Anterior cingulate cortex (tissue), 58 donors: ENCODE measurements around the gene GRAMD4.
A peak's percentile ranks its signal among the peaks of the same experiment; 100 is the strongest.
"Not testable (repeated sequence)": the region's sequence is repeated elsewhere in the genome, so short reads cannot be mapped to it uniquely, and the experiment has no call there.

Source experiments
- DNase-seq, 58 donors: peaks; one replicate each; lab custom pipeline; 2025; lab: John Stamatoyannopoulos, UW

The GRAMD4 gene

DNA sequence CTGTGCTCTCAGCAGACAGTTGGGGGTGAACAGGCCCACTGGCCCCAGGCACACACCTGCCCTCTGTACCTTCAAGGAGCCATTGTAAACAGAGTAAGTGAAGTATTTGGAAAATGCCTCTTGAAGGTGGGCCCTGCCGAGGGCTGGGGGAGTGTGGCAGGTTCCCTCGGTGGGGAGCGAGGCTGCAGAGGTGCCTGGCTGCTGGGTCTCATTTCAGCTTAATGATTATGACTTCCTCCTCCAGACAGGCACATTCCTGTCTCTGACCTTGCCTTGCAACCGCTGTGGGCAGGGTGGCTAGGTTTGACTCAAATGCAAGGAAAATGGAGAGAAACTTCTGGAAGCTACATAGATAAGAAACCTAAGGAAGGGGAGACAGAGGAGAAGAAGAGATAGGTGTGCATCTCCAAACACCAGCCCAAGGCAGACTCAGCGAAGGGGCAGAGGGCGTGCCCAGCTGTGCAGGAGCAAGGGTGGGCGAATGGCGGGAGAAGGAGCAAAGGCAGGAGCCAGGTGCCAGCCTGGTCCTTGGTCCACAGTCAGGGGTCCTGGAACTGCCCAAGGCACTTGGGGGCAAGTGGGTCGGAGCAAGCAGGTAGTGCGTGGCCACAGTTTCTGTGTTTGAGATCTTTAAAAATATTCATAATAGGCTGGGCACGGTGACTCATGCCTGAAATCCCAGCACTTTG is 14.0 kb downstream of the GRAMD4 start:
- no peak for DNase-seq

GRCh38 chr22:46634973-46635685 is 14.9 kb downstream of the GRAMD4 start:
- not testable (repeated sequence) for DNase-seq

DNA sequence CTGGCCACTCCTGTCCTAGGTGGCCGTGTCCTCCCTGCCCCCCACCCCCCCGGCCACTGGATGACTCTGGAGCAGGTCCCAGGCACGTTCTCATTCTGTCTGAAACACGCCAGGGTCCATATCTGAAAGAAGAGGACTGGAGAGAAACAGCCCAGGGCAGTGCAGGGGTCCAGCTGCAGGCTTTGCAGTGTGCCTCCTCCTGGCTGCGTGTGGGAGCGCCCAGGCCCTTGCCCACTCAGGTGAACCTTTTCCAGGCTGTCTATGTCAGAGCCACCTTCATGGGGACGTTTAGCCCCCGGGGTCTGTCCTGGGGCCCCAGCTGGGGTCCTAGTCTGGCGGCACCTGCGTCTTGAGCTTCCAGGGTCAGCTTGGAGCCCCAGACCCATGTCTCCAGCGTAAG is 15.6 kb downstream of the GRAMD4 start:
- no peak for DNase-seq

DNA sequence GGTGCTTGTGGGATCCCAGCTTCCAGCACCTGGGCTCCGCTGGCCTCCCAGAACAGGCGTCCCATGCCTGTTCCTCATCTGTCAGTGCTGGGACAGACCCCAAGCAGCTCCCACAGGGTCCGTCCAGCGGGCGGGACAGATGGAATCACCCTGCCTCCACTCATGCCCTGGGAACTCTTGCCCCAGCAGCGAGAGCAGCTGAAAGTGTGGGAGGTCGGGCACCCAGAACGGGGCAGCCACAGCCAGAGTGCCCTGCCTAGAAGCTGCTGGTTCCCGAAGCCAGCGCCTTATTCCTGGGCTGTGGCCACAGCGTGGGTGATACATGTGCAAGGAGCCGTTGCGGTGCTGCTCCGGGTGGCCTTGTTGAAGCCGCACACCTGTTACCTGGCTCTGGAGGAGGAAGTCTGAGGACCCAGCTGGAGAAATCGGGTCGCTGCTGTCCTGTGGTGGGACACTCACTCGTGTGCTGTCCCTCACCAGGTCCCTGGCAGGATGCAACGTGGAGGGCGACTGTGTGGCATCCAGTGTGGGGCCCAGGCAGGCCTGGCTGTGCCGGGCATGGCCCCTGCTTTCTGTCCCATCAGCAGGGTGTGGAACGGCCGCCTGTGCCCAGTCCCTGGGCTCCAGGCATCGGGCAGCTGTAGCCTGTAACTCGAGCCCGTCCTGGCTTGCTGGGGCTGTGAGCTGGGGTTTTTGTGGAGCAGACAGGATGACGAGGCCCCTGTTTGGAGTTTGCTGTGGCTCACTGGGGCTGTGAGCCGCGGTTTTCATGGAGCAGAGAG is 16.2 kb downstream of the GRAMD4 start:
- DNase-seq = no peak

GRCh38 chr22:46637711-46638600 is 17.8 kb downstream of the GRAMD4 start:
- DNase-seq = peak in 20 of 58 donors; percentile 13 to 77 (median 34)

DNA sequence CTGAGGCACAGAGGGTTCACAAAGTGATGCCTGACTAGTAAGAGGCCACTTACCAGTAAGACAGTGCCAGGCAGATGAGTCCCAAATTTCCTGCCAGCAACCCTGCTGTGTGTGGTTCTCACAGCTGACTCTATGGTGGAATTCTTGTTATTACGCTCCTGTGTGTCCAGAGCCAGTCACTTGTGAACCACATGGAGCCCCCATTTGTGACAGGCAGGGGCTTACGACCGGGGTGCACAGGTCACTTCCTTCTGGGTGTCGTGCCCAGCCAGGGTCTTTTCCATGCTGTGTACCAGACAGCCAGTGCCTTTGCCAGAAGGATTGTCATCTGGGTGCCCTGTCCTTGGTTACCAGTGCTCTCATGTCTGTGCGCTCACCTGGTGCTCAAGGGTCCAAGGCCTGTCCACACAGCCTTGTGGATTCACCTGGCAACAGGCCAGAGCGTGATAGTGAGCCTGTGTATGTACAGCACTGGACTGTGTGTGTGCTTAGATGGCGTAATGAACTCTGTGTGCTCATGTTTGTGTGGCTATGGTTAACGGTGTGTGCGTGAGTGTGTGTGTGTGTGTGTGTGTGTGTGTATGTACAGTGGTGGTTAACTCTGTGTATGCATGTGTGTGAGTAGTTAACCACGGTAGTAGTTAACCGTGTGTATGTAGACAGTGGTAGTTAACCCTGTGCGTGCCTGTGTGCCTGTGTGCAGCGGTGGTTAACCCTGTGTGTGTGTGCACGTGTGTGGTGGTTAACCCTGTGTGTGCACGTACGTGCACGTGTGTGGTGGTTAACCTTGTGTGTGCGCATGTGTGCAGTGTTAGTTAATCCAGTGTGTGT is 18.6 kb downstream of the GRAMD4 start:
- peak in 2 of 58 donors; percentile 33 to 42 for DNase-seq

- DNase-seq = no peak
These were observed 19.7 kb downstream of the GRAMD4 start for GRCh38 chr22:46639843-46640242.

DNA sequence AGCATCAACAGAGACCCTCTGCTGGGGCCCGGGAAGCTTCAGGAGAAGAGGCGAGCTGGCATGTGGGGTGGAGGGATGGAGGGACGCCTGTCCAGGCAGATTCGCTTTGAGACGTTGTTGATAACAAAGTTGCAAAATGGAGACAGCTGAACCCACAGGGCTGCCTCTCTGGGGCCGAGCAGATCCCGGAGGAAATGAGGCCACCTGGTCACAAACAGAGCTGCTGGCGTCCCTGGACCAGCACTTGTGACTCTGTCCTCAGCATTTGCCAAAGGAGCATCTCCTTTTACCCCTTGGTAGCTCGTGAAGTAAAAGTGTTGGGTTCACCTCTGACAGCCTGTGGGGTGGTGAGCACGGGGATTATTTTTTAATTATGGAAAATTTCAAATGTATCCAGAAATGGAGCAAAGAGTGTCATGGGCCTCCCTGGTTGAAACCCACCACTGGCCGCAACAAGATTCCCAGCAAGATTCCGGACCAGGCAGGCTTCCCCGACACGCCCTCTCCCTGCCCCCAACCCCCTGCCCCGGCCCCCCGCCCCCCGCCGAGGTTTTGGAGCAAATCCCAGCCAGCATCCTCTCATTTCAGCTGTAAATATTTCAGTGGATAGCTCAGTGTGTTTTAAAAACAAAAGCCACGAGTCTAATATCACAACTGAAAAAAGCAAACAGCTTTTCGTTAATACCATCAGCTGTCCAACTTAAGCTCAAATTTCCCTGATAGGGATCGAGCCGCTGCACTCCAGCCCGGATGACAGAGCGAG is 20.3 kb downstream of the GRAMD4 start:
- DNase-seq = no peak

GRCh38 chr22:46641811-46642266 is 21.7 kb downstream of the GRAMD4 start:
- no peak for DNase-seq

DNA sequence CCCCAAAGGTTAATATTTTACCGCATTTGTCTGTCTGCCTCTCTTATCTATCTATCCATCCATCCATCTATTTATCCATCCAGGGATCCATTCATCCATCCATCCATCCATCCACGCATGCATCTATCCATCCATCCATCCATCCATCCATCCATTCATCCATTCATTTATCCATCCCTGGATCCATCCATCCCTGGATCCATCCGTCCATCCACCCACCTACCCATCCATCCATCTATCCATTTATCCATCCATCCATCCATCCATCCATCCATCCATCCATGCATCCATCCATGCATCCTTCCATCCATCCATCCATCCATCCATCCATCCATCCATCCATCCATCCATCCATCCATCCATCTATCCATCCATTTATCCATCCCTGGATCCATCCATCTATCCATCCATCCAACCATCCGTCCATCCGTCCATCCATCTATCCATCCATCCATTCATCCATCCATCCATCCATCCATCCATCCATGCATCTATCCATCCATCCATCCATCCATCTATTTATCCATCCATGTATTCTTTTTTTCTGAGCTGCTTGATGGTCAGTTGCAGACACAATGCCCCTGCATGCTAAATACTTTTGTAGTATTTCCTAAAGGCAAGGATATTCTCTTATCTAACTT is 22.8 kb downstream of the GRAMD4 start:
- not testable (repeated sequence) for DNase-seq

DNA sequence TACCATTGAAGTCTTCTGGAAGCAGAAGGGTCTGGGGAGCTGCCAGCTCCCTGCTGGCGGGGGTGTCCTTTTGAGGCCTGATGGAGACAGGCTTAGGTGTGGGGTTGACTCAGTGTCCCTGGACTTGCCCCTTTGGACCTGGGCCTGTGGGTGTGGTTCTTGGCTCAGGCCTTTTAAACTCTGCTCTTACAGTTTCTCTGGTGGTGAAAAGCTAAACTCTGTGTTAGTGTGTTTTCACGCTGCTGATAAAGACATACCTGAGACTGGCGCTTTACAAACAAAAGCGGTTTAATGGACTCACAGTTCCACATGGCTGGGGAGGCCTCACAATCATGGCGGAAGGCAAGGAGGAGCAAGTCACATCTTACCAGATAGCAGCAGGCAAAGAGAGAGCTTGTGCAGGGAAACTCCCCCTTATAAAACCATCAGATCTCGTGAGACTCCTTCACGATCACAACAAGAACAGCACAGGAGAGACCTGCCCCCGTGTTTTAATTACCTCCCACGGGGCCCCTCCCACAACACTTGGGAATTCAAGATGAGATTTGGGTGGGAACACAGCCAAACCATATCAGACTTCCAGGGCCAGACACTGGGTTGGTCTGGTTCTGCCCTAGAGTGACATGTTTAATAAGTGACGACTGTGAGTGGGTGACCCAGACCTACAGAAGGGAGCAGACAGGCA is 26.5 kb downstream of the GRAMD4 start:
- DNase-seq = no peak

DNA sequence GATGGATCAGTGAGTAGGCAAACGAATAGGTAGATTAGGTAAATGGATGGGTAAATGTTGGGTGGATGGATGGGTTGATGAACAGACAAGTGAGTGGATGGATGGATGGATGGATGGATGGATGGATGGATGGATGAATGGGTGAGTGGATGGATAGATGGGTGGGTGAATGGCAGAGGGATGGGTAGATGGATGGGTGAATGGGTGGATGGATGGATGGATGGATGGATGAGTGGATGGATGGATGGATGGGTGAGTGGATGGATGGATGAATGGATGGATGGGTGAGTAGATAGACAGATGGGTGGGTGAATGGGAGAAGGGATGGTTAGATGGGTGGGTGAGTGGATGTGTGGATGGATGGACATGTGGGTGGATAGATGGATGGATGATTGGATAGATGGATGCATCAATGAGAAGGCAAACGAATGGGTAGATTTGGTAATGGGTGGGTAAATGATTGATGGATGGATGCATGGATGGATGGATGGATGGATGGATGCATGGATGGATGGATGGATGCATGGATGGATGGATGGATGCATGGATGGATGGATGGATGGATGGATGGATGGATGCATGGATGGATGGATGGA is 28.1 kb downstream of the GRAMD4 start:
- DNase-seq = not testable (repeated sequence)

- peak in 17 of 58 donors; percentile 20 to 73 (median 34) for DNase-seq
These were observed 29.2 kb downstream of the GRAMD4 start for GRCh38 chr22:46649141-46650077.

DNA sequence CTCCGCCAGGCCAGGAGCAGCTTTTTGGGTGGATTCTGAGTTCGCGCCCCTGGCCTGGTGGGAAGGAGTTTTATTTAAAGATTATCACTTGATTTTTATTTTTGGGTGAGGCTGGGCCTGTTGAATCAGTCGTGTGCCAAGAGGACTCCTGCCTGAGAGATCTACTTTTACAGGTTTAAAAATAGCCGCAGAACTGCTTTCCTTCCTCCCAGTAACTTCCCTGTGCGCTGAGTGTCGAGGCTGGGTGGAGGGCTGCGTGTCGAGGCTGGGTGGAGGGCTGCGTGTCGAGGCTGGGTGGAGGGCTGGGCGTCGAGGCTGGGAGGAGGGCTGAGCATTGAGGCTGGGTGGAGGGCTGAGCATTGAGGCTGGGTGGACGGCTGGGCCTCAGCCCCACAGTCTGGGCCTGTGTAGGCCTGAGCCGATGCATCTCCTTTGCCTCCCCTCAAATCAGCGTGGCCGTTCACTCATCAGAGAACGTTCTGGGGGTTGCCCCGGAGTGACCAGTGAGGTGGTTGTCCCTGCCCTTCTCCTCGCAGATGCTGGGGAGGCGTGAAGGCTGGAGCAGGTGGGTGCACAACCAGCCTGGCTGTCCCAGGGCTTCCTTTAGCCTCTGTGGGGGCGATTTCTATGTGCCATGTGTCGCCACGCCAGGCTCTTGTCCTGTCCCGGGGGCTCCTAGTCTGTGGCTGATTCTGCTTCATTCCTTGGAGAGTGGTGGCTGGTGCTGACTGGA is 30.1 kb downstream of the GRAMD4 start:
- peak in 3 of 58 donors; percentile 18 to 31 (median 22) for DNase-seq

- no peak for DNase-seq
These were observed 31.1 kb downstream of the GRAMD4 start for GRCh38 chr22:46651316-46651715.
